Gastroesophageal sphincter (tissue), 3 donors: ENCODE data around the gene PSMD14.

Source experiments
- POLR2A ChIP-seq, 2 donors: fragments of 450-650 bp; IDR thresholded peaks; one replicate each; pipeline ENCODE4 v1.6.1; 2017; ENCODE audit warnings: antibody characterized with exemption in 2 of 2, mild to moderate bottlenecking in 2 of 2, moderate library complexity in 1 of 2
- TF ChIP-seq, protein P1 (sequence below), 4 experiments: fragments of 200-600 bp in 2 of 4; fragments of 450-650 bp in 2 of 4; sonication (generic) in 1 of 4; IDR thresholded peaks; one replicate each; pipeline ENCODE4 v1.5.1; 2017 to 2019; ENCODE audit warnings: antibody characterized with exemption in 4 of 4, mild to moderate bottlenecking in 2 of 4, moderate library complexity in 2 of 4

DNA sequence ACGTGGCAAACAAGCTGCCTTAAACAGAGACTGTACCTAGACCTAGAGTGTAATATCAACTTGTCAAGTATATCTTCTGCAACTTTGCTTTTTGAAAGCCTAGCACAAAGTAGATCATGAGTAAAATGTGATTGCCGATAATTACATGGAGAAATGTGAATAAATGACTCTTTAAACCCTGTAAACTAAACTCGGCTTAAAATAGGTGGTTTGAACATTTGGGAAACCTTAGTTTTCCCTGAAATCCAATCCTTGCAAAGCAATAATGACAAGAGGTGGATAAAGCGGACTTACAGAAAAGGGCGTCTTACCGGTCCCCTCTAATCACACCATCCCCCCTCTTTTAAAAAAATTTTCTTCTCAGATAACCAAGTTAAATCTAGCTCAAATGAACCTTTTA is 549 bp upstream of the PSMD14 start:
- TF ChIP-seq, protein P1, sequence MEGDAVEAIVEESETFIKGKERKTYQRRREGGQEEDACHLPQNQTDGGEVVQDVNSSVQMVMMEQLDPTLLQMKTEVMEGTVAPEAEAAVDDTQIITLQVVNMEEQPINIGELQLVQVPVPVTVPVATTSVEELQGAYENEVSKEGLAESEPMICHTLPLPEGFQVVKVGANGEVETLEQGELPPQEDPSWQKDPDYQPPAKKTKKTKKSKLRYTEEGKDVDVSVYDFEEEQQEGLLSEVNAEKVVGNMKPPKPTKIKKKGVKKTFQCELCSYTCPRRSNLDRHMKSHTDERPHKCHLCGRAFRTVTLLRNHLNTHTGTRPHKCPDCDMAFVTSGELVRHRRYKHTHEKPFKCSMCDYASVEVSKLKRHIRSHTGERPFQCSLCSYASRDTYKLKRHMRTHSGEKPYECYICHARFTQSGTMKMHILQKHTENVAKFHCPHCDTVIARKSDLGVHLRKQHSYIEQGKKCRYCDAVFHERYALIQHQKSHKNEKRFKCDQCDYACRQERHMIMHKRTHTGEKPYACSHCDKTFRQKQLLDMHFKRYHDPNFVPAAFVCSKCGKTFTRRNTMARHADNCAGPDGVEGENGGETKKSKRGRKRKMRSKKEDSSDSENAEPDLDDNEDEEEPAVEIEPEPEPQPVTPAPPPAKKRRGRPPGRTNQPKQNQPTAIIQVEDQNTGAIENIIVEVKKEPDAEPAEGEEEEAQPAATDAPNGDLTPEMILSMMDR (IDR thresholded peaks at IDR 0.05) = no peak
- no peak for TF ChIP-seq POLR2A (IDR thresholded peaks at IDR 0.05)
